ENCODE results near the gene CDK5RAP3. TPM values are rescaled to one million over a fixed set of nuclear protein-coding genes. Genes with fewer than 3 reads are reported as not detected.

CDK5RAP3 gene
- polyA plus RNA-seq, 2 of the 4 experiments (the other 2 are of a cell fraction) = 124 to 165 TPM

- FAIRE-seq (no peak), ATAC-seq (no peak), DNase-seq (ENCODE audit: low read depth in 1 of 2, low spot score in 1 of 2) (no peak)
- Histone ChIP-seq H3K4me3 (no peak overlapping the region), H3K27ac (no peak overlapping the region), H3K4me2 (no peak overlapping the region), H3K4me1 (no peaks in the 10 kb centered on the region), H3K9me3 (no peaks in the 10 kb centered on the region)
- no peak for TF ChIP-seq TFCP2L1 (CRISPR knock-in tag; IDR thresholded peaks at IDR 0.05)
- POLR2A ChIA-PET = no interaction called here
- CTCF ChIA-PET = interaction anchor here (1.4 to 15.9 kb wide), 6 partner anchors 10 to 149 kb away, joined by 5 to 174 read pairs (median 20); partner anchors contain the start of gene CDK5RAP3
- WGBS (ENCODE audit: missing lambda C conversion rate) = 57% methylated on average over 4 of the region's 4 CpGs
These were observed 21.3 kb downstream of the CDK5RAP3 start for GRCh38 chr17:47992216-47992615.

- TF ChIP-seq POLR2A (IDR thresholded peaks at IDR 0.05; ENCODE audit: low read length) = no peak
- 66% methylated on average over 9 of the region's 9 CpGs for WGBS (ENCODE audit: missing lambda C conversion rate)
- no peak overlapping the region for H3K4me2 ChIP-seq
- no peak overlapping the region for H3K4me3 ChIP-seq
- POLR2A ChIA-PET = no interaction called here
- FAIRE-seq (no peak), ATAC-seq (no peak), DNase-seq (ENCODE audit: low read depth in 1 of 2, low spot score in 1 of 2) (no peak)
- H3K4me1 ChIP-seq = no peaks in the 10 kb centered on the region
- H3K9me3 ChIP-seq = no peaks in the 10 kb centered on the region
- CTCF ChIA-PET = interaction anchor here (1.4 to 15.9 kb wide), 8 partner anchors 11 to 150 kb away, joined by 5 to 174 read pairs (median 17); partner anchors contain the start of gene CDK5RAP3
- H3K27ac ChIP-seq = no peak overlapping the region
These were observed 22.2 kb downstream of the CDK5RAP3 start for GRCh38 chr17:47993031-47993564.

- FAIRE-seq = no peak
- CTCF ChIA-PET = interaction anchor here (0.6 to 15.9 kb wide), 13 partner anchors 9 to 481 kb away, joined by 3 to 174 read pairs (median 7); partner anchors contain the start of gene CDK5RAP3
- WGBS (ENCODE audit: missing lambda C conversion rate) = 66% methylated on average over 5 of the region's 5 CpGs
- Histone ChIP-seq H3K4me2 (no peak overlapping the region), H3K27ac (no peak overlapping the region), H3K4me3 (no peak overlapping the region), H3K4me1 (no peaks in the 10 kb centered on the region), H3K9me3 (no peaks in the 10 kb centered on the region)
- ATAC-seq = no peak
- TF ChIP-seq ZNF302 (CRISPR knock-in tag; IDR thresholded peaks at IDR 0.05) (no peak), HOXB13 (CRISPR knock-in tag; IDR thresholded peaks at IDR 0.05; ENCODE audit: low read depth) (no peak), CBX8 (IDR thresholded peaks at IDR 0.05) (no peak), CBX2 (IDR thresholded peaks at IDR 0.05; ENCODE audit: borderline replicate concordance, low read depth) (no peak), HOXA7 (CRISPR knock-in tag; IDR thresholded peaks at IDR 0.05) (no peak), NFE2L2 (conservative IDR thresholded peaks at IDR 0.05; ENCODE audit: low read length) (no peak), HDAC2 (IDR thresholded peaks at IDR 0.05) (no peak), FOXS1 (CRISPR knock-in tag; IDR thresholded peaks at IDR 0.05) (no peak), RARB (CRISPR knock-in tag; IDR thresholded peaks at IDR 0.05) (no peak), SREBF2 (IDR thresholded peaks at IDR 0.05) (no peak), USF2 (IDR thresholded peaks at IDR 0.05) (no peak), ELK1 (IDR thresholded peaks at IDR 0.05; ENCODE audit: low read depth, low read length) (no peak), SMC3 (IDR thresholded peaks at IDR 0.05) (no peak), RFX5 (IDR thresholded peaks at IDR 0.05) (no peak), EHF (CRISPR knock-in tag; IDR thresholded peaks at IDR 0.05) (no peak)
- TF ChIP-seq, protein P1, sequence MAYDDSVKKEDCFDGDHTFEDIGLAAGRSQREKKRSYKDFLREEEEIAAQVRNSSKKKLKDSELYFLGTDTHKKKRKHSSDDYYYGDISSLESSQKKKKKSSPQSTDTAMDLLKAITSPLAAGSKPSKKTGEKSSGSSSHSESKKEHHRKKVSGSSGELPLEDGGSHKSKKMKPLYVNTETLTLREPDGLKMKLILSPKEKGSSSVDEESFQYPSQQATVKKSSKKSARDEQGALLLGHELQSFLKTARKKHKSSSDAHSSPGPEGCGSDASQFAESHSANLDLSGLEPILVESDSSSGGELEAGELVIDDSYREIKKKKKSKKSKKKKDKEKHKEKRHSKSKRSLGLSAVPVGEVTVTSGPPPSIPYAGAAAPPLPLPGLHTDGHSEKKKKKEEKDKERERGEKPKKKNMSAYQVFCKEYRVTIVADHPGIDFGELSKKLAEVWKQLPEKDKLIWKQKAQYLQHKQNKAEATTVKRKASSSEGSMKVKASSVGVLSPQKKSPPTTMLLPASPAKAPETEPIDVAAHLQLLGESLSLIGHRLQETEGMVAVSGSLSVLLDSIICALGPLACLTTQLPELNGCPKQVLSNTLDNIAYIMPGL (CRISPR knock-in tag; IDR thresholded peaks at IDR 0.05; ENCODE audit: borderline replicate concordance) = no peak
- POLR2A ChIA-PET = no interaction called here
- no peak for DNase-seq (ENCODE audit: low read depth in 1 of 2, low spot score in 1 of 2)
These were observed 23.1 kb downstream of the CDK5RAP3 start for GRCh38 chr17:47993964-47994363.
